ENCODE measurements around the gene ACCS.
A peak's percentile ranks its signal among the peaks of the same experiment; 100 is the strongest.

ACCS gene

GRCh38 chr11:44046182-44046581 lies 19.9 kb upstream of the ACCS start:
- DNase-seq: no peak

- DNase-seq: no peak
These were observed 18.8 kb upstream of the ACCS start for GRCh38 chr11:44047298-44047697.

GRCh38 chr11:44047931-44048431 lies 18.1 kb upstream of the ACCS start, which contains the start of gene ACCSL:
ACCSL (plus strand) TSS chr11:44047981; CDS start chr11:44048037, 56 bp downstream.
- no peak for DNase-seq

GRCh38 chr11:44049832-44050231 lies 16.2 kb upstream of the ACCS start:
- DNase-seq: no peak

DNA sequence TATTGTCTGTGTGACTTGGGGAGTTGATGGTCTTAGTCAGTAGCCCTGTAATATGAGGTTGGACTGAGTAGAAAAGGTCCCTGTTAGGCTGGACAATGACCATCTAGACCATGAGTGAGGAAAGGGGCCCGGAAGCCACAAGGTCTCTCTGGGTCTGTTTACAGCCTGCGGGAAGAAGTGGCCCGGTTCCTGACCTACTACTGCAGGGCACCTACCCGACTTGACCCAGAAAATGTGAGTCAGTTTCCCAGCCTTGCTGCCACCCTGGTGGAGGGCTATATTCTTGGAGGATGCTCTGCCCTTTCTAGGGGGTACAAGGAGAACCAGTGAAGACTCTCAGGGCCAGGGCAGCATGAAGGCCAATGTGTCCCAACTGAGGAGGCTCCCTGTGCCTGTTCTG lies 14.9 kb upstream of the ACCS start:
- DNase-seq: no peak

DNA sequence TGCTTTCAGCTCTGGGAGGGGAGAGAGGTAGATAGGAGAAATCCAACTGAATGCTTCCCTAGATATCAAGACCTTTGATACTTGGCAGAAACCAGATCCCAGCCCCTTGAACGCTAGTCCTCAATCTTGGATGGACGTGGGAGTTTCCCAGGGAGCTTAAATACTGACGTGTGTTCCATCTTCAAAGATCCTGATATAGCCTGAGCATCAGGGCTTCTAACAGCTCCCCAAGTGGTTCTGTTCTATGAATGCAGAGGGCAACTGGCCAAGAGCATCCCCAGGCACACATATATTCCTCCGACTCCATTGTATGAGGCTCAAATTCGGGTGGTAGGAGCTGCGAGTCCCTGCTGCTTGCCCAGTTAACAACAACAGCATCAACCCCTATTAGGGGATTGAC lies 8.7 kb upstream of the ACCS start:
- DNase-seq: no peak

GRCh38 chr11:44058275-44058674 lies 7.8 kb upstream of the ACCS start:
- no peak for DNase-seq

DNA sequence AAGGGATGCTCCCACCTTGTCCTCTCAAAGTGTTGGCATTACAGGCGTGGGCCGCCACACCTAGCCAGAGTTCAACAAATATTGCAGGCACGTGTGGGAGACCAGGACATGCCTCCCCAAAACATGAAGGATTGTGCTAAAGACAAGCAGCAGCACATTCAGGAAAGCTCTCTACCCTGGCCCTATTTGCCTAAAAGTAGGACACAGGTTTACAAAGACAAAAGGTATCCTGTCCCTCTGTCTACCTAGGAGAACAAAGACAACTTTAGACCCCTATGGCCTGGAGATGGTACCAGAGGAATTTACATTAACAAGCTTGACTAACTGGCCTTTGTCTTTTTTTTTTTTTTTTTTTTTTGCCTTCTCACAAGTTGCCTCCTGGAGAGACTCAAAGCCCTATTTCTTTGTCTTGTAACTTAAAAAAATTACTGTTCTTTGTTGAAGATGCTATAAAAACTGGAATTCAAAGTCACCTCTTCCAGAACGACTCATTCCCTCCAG lies 859 bp upstream of the ACCS start:
- DNase-seq: no peak

- no peak for DNase-seq
These were observed 667 bp downstream of the ACCS start for GRCh38 chr11:44066732-44067141.

DNA sequence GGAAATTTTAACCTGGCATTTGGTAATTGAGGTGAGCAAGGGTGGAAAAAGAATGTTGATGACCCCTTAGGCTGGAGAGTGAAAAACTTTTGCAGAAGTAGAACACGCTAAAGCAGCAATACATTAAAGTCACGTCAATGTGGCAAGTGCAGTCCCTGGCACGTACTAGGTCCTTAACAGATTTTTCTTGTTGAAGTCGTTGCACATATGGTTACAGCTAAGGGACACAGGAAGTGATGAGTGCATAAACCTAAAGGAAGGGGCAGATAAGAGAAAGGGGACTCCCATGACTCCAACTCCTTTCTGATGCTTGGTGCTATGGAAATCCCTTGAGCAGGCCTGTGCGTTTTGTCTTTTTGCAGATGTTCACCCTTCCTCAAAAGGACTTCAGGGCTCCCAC lies 1.2 kb downstream of the ACCS start:
- no peak for DNase-seq

DNA sequence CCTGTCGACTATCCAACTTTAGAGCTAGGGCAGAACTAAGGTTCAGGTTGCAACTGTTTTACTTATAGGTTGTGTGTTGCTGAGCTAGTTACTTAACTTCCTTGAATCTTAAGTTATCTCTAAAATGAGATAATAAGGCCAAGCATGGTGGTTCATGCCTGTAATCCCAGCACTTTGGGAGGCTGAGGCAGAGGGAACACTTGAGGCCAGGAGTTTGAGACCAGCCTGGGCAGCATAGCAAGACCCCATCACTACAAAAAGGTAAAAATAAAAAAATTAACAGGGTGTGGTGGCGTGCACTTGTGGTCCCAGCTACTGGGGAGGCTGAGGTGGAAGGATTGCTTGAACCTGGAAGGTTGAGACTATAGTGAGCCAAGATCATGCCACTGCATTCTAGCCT lies 2.1 kb downstream of the ACCS start:
- DNase-seq: no peak

- DNase-seq: no peak
These were observed 5.1 kb downstream of the ACCS start for GRCh38 chr11:44071157-44071556.

DNA sequence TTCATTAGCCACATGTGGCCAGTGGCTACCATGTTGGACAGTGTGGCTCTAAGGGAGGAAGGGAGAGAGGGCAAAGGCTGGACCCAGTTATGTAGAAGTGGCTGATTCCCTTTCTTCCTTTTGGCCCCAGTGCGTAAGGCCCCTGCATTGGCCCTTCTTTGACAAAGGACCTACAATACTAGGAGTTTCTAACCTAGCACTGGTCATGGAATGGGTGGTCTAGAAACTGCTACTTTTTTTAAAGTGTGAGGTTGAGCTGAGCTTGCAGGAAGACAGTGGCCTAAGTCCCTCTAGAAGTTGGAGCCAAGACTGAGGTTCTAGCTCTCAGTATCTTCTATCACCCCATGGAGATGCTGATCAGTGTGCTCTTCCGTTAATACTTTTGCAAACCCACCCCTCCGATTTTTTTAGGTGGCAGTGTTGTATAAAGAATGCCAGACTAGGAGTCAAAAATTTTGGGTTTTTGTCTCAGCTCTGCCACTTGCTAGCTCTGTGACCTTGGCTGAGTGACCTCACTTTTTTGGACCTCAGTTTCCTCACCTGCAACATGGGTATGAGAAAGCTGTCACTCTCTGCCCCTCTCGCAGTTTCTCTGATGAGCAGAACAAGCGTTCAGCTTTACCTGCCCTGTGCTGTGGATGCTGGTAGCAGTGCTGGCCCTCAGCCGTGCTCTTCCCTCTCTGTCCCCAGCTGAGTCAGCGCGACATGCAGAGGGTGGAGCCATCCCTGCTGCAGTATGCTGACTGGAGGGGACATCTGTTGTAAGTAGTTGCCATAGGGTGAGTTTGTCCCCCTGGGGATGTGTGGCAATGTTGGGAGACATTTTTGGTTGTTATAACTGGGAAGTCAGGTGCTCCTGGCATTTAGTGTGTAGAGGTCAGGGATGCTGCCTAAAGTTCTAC lies 6.9 kb downstream of the ACCS start:
- DNase-seq: no peak

GRCh38 chr11:44078794-44079193 lies 12.7 kb downstream of the ACCS start:
- no peak for DNase-seq

DNA sequence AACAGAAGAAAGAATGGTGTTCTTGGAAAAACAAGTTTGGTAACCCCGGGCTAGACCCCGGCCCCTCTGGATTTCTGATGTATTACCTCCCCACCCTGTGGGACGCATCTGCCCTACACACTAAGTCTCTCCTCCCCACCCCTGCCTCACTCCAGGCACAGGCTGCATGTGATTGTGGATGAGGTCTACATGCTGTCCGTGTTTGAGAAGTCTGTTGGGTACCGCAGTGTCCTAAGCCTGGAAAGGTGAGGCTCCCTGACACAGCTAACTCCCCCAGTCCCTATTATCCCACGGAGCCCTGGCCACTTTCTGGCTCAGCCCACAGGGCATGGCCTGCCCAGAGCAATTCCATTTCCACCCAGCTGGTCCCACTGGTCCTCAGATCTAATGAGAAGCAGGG lies 13.3 kb downstream of the ACCS start:
- no peak for DNase-seq

DNA sequence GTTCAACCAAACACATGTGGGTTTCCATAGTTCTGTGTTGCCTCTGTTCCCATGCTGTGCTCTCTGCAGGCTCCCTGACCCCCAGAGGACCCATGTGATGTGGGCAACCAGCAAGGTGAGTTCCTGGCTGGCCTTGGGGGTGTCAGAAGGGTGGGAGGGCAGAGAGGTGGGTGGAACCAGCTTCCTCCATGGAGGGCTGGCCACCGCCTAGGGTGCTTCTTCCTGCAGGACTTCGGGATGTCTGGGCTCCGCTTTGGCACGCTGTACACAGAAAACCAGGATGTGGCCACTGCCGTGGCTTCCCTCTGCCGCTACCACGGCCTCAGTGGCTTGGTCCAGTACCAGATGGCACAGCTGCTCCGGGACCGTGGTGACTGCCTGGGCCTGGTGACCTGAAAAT lies 14.9 kb downstream of the ACCS start:
- DNase-seq: no peak

- DNase-seq: no peak
These were observed 16.6 kb downstream of the ACCS start for GRCh38 chr11:44082645-44083044.

DNA sequence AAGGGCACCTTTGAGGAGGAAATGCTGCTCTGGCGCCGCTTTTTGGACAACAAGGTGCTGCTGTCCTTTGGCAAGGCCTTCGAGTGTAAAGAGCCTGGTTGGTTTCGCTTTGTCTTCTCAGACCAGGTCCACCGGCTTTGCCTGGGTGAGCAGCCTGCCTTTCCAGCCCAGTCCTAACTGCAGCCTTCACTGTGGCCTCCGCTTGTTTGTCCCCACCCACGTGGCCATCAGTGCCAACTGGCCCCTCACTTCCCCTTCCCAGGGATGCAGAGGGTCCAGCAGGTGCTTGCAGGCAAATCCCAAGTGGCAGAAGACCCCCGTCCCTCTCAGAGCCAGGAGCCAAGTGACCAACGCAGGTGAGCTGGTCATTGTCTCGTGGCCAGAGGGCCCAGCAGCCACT lies 17.4 kb downstream of the ACCS start:
- no peak for DNase-seq

- DNase-seq: no peak
These were observed 17.8 kb downstream of the ACCS start for GRCh38 chr11:44083906-44084305.

- DNase-seq: no peak
These were observed 19.3 kb downstream of the ACCS start for GRCh38 chr11:44085330-44085729.

DNA sequence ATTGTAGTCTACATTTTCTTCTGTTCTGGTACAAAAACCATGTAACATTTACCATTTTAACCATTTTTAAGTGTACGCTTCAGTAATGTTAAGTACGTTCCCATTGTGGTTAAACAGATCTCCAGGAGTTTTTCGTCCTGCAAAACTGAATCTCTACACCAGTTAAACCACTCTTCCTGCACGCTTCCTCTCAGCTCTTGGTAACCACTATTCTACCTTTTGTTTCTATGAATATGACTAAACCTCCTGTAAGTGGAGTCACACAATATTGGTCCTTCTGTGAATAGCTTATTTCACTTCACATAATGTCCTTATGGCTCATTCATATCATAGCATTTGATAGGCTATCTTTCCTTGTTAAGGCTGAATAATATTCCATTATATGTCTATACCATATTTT lies 22.3 kb downstream of the ACCS start:
- DNase-seq: no peak

GRCh38 chr11:44088871-44089270 lies 22.8 kb downstream of the ACCS start:
- DNase-seq: no peak

GRCh38 chr11:44090539-44090938 lies 24.5 kb downstream of the ACCS start:
- no peak for DNase-seq

DNA sequence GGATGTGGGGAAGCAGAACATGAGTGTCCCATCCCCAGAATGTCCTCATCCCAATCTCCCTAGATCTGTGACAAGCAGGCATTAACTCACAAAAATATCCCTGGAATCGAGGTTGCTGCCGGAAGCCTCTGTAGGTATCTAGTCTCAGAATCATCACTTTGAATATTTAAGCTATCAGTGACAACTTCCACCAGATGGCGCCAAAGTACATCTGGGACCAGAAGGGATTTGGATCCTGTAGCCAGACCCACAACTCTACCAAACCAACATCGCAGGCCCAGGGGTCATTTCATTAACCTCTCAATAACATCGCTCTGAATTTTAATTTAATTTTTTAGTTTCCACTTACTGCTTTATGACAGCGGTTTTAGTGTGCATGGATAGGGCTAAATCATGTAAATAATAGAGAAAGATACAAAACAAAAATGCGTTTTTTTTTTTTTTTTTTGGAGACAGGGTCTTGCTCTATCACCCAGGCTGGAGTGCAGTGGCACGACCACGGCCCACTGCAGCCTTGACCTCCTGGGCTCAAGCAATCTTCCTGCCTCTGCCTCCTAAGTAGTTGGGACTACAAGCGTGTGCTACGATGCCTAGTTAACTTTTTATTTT lies 28.3 kb downstream of the ACCS start:
- peak; percentile 48 for DNase-seq

All from activated CD4-positive, alpha-beta T cell treated with anti-CD3 and anti-CD28 coated beads for 1 hour (primary cell).